HG03280 (cell line): Measurements from ENCODE around the gene NGEF.

Source experiments
- ATAC-seq: cut with Tn5 transposase; IDR thresholded peaks from one replicate; pipeline ENCODE4 v1.9.1; 2021; ENCODE audit warnings: mild to moderate bottlenecking, moderate library complexity; ENCODE audit not compliant: unreplicated experiment

Gene NGEF

GRCh38 chr2:232901736-232902578 is 111.1 kb downstream of the NGEF start:
- ATAC-seq, result no peak

- ATAC-seq, result no peak
Observed at GRCh38 chr2:232900811-232901735, 112.0 kb downstream of the NGEF start.

GRCh38 chr2:232898592-232899543 is 114.2 kb downstream of the NGEF start:
- no peak for ATAC-seq

GRCh38 chr2:232897598-232898408 is 115.3 kb downstream of the NGEF start:
- ATAC-seq, result no peak

- no peak for ATAC-seq
Observed at GRCh38 chr2:232896720-232897597, 116.1 kb downstream of the NGEF start.

- ATAC-seq, result no peak
Observed at GRCh38 chr2:232896111-232896510, 116.9 kb downstream of the NGEF start.

- ATAC-seq, result no peak
Observed at GRCh38 chr2:232894746-232895145, 118.3 kb downstream of the NGEF start.

- ATAC-seq, result no peak
Observed at GRCh38 chr2:232894251-232894650, 118.8 kb downstream of the NGEF start.

GRCh38 chr2:232893834-232894233 is 119.2 kb downstream of the NGEF start:
- no peak for ATAC-seq

GRCh38 chr2:232892843-232893242 is 120.2 kb downstream of the NGEF start:
- ATAC-seq, result no peak

- ATAC-seq, result no peak
Observed at GRCh38 chr2:232892221-232892620, 120.8 kb downstream of the NGEF start.

- ATAC-seq, result no peak
Observed at GRCh38 chr2:232891621-232892071, 121.4 kb downstream of the NGEF start.

- no peak for ATAC-seq
Observed at GRCh38 chr2:232890896-232891601, 122.0 kb downstream of the NGEF start.

- ATAC-seq, result no peak
Observed at GRCh38 chr2:232890536-232890895, 122.5 kb downstream of the NGEF start.

GRCh38 chr2:232889876-232890401 is 123.1 kb downstream of the NGEF start:
- ATAC-seq, result no peak

GRCh38 chr2:232888839-232889529 is 124.1 kb downstream of the NGEF start:
- ATAC-seq, result no peak

GRCh38 chr2:232888099-232888836 is 124.8 kb downstream of the NGEF start:
- no peak for ATAC-seq
